Endothelial cell (in vitro differentiated cells): ENCODE measurements around the gene IGF2R. TPM values are rescaled to one million over a fixed set of nuclear protein-coding genes. Genes with fewer than 3 reads are reported as not detected.

Experiments
- DNase-seq: peaks from one replicate; pipeline ENCODE4 v3.0.0; 2021; ENCODE audit warnings: low spot score
- H3K27ac Mint-ChIP-seq: one replicate; pipeline ENCODE4 v1.8.0; 2021; ENCODE audit warnings: mixed read lengths, inconsistent platforms; ENCODE audit not compliant: unreplicated experiment
- H3K27me3 Mint-ChIP-seq: one replicate; pipeline ENCODE4 v1.8.0; 2021; ENCODE audit warnings: mild to moderate bottlenecking, moderate library complexity, mixed read lengths, inconsistent platforms; ENCODE audit not compliant: unreplicated experiment
- H3K36me3 Mint-ChIP-seq: one replicate; pipeline ENCODE4 v1.8.0; 2021; ENCODE audit warnings: mild to moderate bottlenecking, low read depth, mixed read lengths, inconsistent platforms; ENCODE audit not compliant: unreplicated experiment
- H3K4me1 Mint-ChIP-seq: one replicate; pipeline ENCODE4 v1.8.0; 2021; ENCODE audit warnings: mild to moderate bottlenecking, mixed read lengths, inconsistent platforms; ENCODE audit not compliant: unreplicated experiment
- H3K4me3 Mint-ChIP-seq: one replicate; pipeline ENCODE4 v1.8.0; 2021; ENCODE audit warnings: mild to moderate bottlenecking, mixed read lengths, inconsistent platforms; ENCODE audit not compliant: unreplicated experiment
- H3K9me3 Mint-ChIP-seq: one replicate; pipeline ENCODE4 v1.8.0; 2021; ENCODE audit warnings: mixed read lengths, inconsistent platforms; ENCODE audit not compliant: unreplicated experiment
- CTCF ChIP-seq: fragments of 200-600 bp; sonication (generic); IDR thresholded peaks from one replicate; pipeline ENCODE4 v1.5.0; 2021; ENCODE audit warnings: antibody characterized with exemption; ENCODE audit not compliant: unreplicated experiment
- total RNA-seq: library from RNA; stranded (reverse); fragmentation: NEBNext Ultra II Directional; extraction: Animal tissue kit (Norgen Biotek cat#: 25700); gene quantifications from one replicate; pipeline ENCODE4 v1.2.1, GENCODE V29; 2021; ENCODE audit not compliant: unreplicated experiment

The IGF2R gene
- total RNA-seq, 1 donor from 2014 or later = 108 TPM

GRCh38 chr6:160129881-160130615 lies 161.2 kb downstream of the IGF2R start:
- TF ChIP-seq CTCF = no peak
- H3K4me1 Mint-ChIP-seq = peaks cover 5% of the 10 kb centered on the region
- peak overlapping the region; percentile 33 for H3K27ac Mint-ChIP-seq
- peaks cover 6% of the 10 kb centered on the region for H3K36me3 Mint-ChIP-seq
- peaks cover 6% of the 10 kb centered on the region for H3K27me3 Mint-ChIP-seq
- no peaks in the 10 kb centered on the region for H3K9me3 Mint-ChIP-seq
- H3K4me3 Mint-ChIP-seq = no peak overlapping the region
- no peak for DNase-seq

- peaks cover 4% of the 10 kb centered on the region for H3K36me3 Mint-ChIP-seq
- peaks cover 8% of the 10 kb centered on the region for H3K27me3 Mint-ChIP-seq
- no peaks in the 10 kb centered on the region for H3K9me3 Mint-ChIP-seq
- no peak for TF ChIP-seq CTCF
- DNase-seq = no peak
- peaks cover 5% of the 10 kb centered on the region for H3K4me1 Mint-ChIP-seq
- no peak overlapping the region for H3K4me3 Mint-ChIP-seq
- H3K27ac Mint-ChIP-seq = peak overlapping the region; percentile 33
These were observed 162.0 kb downstream of the IGF2R start for GRCh38 chr6:160130729-160131484.

- Mint-ChIP-seq H3K9me3 (no peaks in the 10 kb centered on the region), H3K36me3 (peaks cover 4% of the 10 kb centered on the region), H3K27ac (no peak overlapping the region), H3K27me3 (peaks cover 8% of the 10 kb centered on the region), H3K4me3 (no peak overlapping the region), H3K4me1 (peaks cover 5% of the 10 kb centered on the region)
- TF ChIP-seq CTCF = no peak
- no peak for DNase-seq
These were observed 162.9 kb downstream of the IGF2R start for GRCh38 chr6:160131636-160132296.

GRCh38 chr6:160132297-160132637 lies 163.4 kb downstream of the IGF2R start:
- no peak for DNase-seq
- peaks cover 5% of the 10 kb centered on the region for H3K4me1 Mint-ChIP-seq
- H3K27ac Mint-ChIP-seq = no peak overlapping the region

More at GRCh38 chr6:160132297-160132637, 163.4 kb downstream of the IGF2R start:
- peaks cover 4% of the 10 kb centered on the region for H3K36me3 Mint-ChIP-seq
- H3K27me3 Mint-ChIP-seq = peaks cover 8% of the 10 kb centered on the region
- no peaks in the 10 kb centered on the region for H3K9me3 Mint-ChIP-seq
- no peak for TF ChIP-seq CTCF
- H3K4me3 Mint-ChIP-seq = no peak overlapping the region
